Endometrium (tissue), 2 donors: Measurements from ENCODE around the gene SLC35B1.

Source experiments
- FAIRE-seq: peaks from 2 replicates; lab custom pipeline; 2012; peaks lifted over from hg19 to GRCh38; lab: Jason Lieb, UNC
- donor health status: control.
- donor health status: control.

Gene SLC35B1

GRCh38 chr17:49670002-49670401 lies 37.8 kb downstream of the SLC35B1 start:
- no peak for FAIRE-seq

GRCh38 chr17:49667854-49668253 lies 39.9 kb downstream of the SLC35B1 start:
- FAIRE-seq = peak; percentile 69

- FAIRE-seq = no peak
These were observed 43.0 kb downstream of the SLC35B1 start for GRCh38 chr17:49664706-49665211.

- FAIRE-seq = no peak
These were observed 47.9 kb downstream of the SLC35B1 start for GRCh38 chr17:49659661-49660382.

- FAIRE-seq = no peak
These were observed 51.5 kb downstream of the SLC35B1 start for GRCh38 chr17:49656247-49656646.
